Keratinocyte (primary cell): ENCODE measurements around the gene OR4K2.

ENCODE experiments used
- CTCF ChIP-seq, 3 experiments: IDR thresholded peaks in 1 of 3; conservative IDR thresholded peaks in 1 of 3; optimal IDR thresholded peaks in 1 of 3; 2 replicates in 2 of 3; 3 replicates in 1 of 3; pipeline versions ENCODE3 to v1.5.1; 2011; ENCODE audit warnings: low read length in 3 of 3, mild to moderate bottlenecking in 3 of 3, moderate library complexity in 2 of 3, control low read depth in 1 of 3, inconsistent platforms in 1 of 3; ENCODE audit not compliant: insufficient read depth in 2 of 3; ENCODE audit errors: extremely low read depth in 1 of 3
- EZH2 ChIP-seq: IDR thresholded peaks from one replicate; pipeline ENCODE4 v1.6.1; 2012; ENCODE audit warnings: inconsistent platforms, mild to moderate bottlenecking, low read length, moderate library complexity

- TF ChIP-seq EZH2 (no peak), CTCF (optimal IDR thresholded peaks at IDR 0.05 in 1 of 3, IDR thresholded peaks at IDR 0.05 in 1 of 3, conservative IDR thresholded peaks at IDR 0.05 in 1 of 3; ENCODE audit: extremely low read depth in 1 of 3, insufficient read depth in 2 of 3, low read length in 3 of 3) (no peak)
Observed at GRCh38 chr14:19873178-19873577, 1.8 kb upstream of the OR4K2 start.
